ENCODE data around the gene GP1BA.

DNA sequence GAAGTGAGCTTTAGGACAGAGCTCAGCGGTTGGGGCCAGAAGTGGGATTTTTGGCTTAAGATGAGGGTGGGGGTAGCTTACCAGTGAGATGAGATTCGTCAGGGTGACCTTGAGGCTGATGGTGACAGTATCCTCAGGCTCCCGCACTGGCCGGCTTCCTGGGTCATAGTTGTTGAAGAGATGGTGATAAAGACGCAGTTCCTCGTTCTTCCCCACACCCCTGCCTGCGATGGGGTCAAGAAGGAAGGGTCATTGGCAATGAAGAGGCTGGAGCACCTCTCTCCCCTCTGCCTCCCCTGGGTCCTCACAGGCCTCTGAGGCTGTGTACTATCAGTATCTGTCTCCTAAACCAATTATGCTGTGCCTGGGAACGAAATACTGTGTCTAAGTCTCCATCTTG, 29.5 kb upstream of the GP1BA start:
- TF ChIP-seq, protein P1, sequence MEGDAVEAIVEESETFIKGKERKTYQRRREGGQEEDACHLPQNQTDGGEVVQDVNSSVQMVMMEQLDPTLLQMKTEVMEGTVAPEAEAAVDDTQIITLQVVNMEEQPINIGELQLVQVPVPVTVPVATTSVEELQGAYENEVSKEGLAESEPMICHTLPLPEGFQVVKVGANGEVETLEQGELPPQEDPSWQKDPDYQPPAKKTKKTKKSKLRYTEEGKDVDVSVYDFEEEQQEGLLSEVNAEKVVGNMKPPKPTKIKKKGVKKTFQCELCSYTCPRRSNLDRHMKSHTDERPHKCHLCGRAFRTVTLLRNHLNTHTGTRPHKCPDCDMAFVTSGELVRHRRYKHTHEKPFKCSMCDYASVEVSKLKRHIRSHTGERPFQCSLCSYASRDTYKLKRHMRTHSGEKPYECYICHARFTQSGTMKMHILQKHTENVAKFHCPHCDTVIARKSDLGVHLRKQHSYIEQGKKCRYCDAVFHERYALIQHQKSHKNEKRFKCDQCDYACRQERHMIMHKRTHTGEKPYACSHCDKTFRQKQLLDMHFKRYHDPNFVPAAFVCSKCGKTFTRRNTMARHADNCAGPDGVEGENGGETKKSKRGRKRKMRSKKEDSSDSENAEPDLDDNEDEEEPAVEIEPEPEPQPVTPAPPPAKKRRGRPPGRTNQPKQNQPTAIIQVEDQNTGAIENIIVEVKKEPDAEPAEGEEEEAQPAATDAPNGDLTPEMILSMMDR (IDR thresholded peaks at IDR 0.05), result no peak
- no peak for TF ChIP-seq POLR2A (IDR thresholded peaks at IDR 0.05)
